ENCODE results near the gene CRYZ. TPM values are rescaled to one million over a fixed set of nuclear protein-coding genes. Genes with fewer than 3 reads are reported as not detected.

The CRYZ gene
- 10 to 100 TPM; 13.5 to 14.7 TPM for total RNA-seq

GRCh38 chr1:74732960-74733603, at the start of gene CRYZ, which contains the start of gene TYW3:
Gene CRYZ (minus strand): TSS chr1:74733050. CDS start chr1:74724821, 8,229 bp downstream.
Gene TYW3 (plus strand): TSS chr1:74733152. CDS start chr1:74733245, 93 bp downstream.

GRCh38 chr1:74673351-74674111, 59.3 kb downstream of the CRYZ start, which contains the start of gene ERICH3:
Gene ERICH3 (minus strand): TSS chr1:74673792. CDS start chr1:74673519, 273 bp downstream.

Other genes starting within 250 kb of the CRYZ start
- not detected for gene LRRC53, start 220.4 kb downstream of the CRYZ start, total RNA-seq
- gene ERICH3, start 59.3 kb downstream of the CRYZ start, total RNA-seq: not detected
- gene TYW3, start 102 bp upstream of the CRYZ start, total RNA-seq: 10 to 100 TPM; 20.2 TPM